ENCODE measurements around the gene VASH1. TPM values are rescaled to one million over a fixed set of nuclear protein-coding genes. Genes with fewer than 3 reads are reported as not detected.

VASH1 gene
- 1.2 TPM in 1 of 2 replicates, not detected in the other for total RNA-seq

DNA sequence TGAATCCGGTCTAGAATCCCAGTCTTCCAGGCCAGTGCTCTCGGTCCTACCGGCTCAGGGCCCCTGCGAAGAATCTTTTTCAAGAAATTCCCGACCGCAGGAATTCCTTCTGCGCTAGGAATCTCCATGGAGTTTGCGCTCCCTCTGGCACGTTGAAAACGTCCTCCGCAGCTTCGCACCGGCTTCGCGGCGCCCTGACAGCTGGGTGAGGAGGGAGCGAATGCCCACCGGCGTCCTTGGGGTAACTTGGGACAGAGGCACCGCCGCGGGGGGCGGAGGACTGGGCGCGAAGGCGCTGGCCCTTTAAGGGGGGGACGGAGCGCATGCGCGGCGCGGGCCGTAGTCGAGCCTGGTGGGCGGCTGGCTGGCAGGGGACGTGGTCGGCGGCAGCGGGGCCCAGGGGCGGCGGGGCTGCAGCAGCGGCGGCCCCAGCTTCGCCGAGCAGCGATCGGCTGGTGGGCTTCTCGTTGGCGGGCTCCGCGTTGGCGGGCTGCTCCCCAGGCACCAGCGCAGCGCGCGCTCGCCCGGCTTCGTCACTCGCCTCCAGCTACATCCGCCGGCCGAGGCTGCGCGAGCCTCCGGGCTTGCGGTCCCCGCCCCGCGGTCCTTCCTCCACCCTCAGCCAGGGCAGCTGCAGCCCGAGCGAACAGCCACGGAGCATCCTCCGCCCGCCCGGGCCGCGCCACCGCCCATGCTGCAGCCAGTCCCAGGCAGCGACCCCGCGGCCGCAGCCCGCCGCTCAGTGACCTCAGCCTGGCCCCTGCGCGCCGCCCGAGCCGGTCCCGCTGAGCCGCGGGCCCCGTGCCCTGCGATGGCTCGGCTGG, at the start of gene VASH1:
VASH1 (plus strand) TSS at position 333 of the 824 bp plus-strand sequence. CDS start 1,354 bp downstream, outside the sequence.

GRCh38 chr14:76812422-76813383, 51.4 kb downstream of the VASH1 start, which contains the start of gene ANGEL1:
Gene ANGEL1, minus strand, starts transcription at chr14:76812882. Its CDS starts 55 bp downstream, at chr14:76812827.

GRCh38 chr14:76826122-76826521, 64.9 kb downstream of the VASH1 start, which contains the start of gene LRRC74A:
Gene LRRC74A, plus strand, starts transcription at chr14:76826408. Its CDS starts 290 bp downstream, at chr14:76826698.

Other genes with a start within 250 kb of the VASH1 start
- gene ANGEL1, start 51.4 kb downstream of the VASH1 start, total RNA-seq, result 5.8 and 11.7 TPM in 2 replicates
- gene LRRC74A, start 64.9 kb downstream of the VASH1 start, total RNA-seq, result not detected in 2 replicates

Measured in tracheal epithelial cell (primary cell).